HCT116 (cell line): Measurements from ENCODE around the gene BPIFB3.

Experiments
- EZH2 ChIP-seq: fragments of 200-600 bp; sonication (generic); IDR thresholded peaks from 2 replicates; pipeline ENCODE4 v1.6.1; 2017; ENCODE audit warnings: antibody characterized with exemption, mixed run types
- JUND ChIP-seq: IDR thresholded peaks from 2 replicates; pipeline ENCODE4 v1.6.1; 2012
- POLR2A ChIP-seq: IDR thresholded peaks from 2 replicates; pipeline ENCODE4 v1.7.0; 2011; ENCODE audit warnings: borderline replicate concordance; ENCODE audit not compliant: insufficient read depth, insufficient read length; ENCODE audit errors: extremely low read depth
- POLR2AphosphoS5 ChIP-seq: IDR thresholded peaks from 2 replicates; pipeline ENCODE4 v1.6.1; 2011; ENCODE audit warnings: mild to moderate bottlenecking, low read depth, low read length, moderate library complexity
- SIN3A ChIP-seq: IDR thresholded peaks from 2 replicates; pipeline ENCODE4 v1.6.1; 2012; ENCODE audit warnings: low read depth
- SRF ChIP-seq: IDR thresholded peaks from 2 replicates; pipeline ENCODE4 v1.6.1; 2012; ENCODE audit warnings: low read depth
- TF ChIP-seq, protein P1 (sequence below), 3 experiments: fragments of 200-600 bp in 1 of 3; sonication (generic) in 1 of 3; IDR thresholded peaks in 2 of 3; conservative IDR thresholded peaks in 1 of 3; 2 replicates each; pipeline ENCODE4 v1.5.1; 2012 to 2017; ENCODE audit warnings: low read depth in 2 of 3, low read length in 2 of 3, antibody characterized with exemption in 1 of 3, borderline replicate concordance in 1 of 3, control low read depth in 1 of 3, mild to moderate bottlenecking in 1 of 3, mixed read lengths in 1 of 3, mixed run types in 1 of 3, moderate library complexity in 1 of 3; ENCODE audit not compliant: insufficient read depth in 1 of 3

DNA sequence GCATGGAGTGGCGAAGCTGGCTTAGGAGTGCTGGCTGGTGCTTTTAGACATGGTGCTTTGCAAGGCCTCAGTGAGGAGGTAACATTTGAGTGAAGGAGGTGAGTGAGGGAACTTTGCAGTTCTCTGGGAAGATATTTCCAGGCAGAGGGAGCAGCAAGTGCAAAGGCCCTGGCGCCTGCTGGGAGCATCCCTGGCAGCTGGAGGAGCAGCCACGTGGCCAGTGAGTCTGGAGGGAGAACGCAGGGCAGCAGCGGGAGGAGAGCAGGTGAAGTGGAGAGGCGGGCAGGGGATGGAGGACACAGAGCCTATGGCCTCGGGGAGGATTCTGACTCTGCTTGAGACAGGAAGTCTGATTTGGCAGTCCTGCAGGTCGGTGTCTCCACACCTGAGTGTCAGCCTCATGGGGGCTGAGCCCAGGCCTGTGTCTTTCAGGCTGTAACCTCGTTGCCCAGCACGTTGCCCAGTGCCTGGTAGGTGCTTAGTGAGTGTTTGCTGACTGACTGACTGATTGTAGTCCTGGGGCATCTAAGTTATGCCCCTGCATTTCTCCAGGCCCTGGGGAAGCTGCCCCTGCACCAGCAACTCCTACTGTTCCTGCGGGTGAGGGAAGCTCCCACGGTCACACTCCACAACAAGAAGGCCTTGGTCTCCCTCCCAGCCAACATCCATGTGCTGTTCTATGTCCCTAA is 14.7 kb downstream of the BPIFB3 start:
- TF ChIP-seq, protein P1, sequence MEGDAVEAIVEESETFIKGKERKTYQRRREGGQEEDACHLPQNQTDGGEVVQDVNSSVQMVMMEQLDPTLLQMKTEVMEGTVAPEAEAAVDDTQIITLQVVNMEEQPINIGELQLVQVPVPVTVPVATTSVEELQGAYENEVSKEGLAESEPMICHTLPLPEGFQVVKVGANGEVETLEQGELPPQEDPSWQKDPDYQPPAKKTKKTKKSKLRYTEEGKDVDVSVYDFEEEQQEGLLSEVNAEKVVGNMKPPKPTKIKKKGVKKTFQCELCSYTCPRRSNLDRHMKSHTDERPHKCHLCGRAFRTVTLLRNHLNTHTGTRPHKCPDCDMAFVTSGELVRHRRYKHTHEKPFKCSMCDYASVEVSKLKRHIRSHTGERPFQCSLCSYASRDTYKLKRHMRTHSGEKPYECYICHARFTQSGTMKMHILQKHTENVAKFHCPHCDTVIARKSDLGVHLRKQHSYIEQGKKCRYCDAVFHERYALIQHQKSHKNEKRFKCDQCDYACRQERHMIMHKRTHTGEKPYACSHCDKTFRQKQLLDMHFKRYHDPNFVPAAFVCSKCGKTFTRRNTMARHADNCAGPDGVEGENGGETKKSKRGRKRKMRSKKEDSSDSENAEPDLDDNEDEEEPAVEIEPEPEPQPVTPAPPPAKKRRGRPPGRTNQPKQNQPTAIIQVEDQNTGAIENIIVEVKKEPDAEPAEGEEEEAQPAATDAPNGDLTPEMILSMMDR (IDR thresholded peaks at IDR 0.05 in 2 of 3, conservative IDR thresholded peaks at IDR 0.05 in 1 of 3; ENCODE audit: borderline replicate concordance in 1 of 3, insufficient read depth in 1 of 3, low read depth in 2 of 3, low read length in 2 of 3): no peak
- TF ChIP-seq JUND: no peak
- TF ChIP-seq SRF: no peak
- TF ChIP-seq EZH2: no peak
- no peak for TF ChIP-seq POLR2A
- no peak for TF ChIP-seq SIN3A
- TF ChIP-seq POLR2AphosphoS5: no peak
